ENCODE results near the gene XXYLT1.

DNA sequence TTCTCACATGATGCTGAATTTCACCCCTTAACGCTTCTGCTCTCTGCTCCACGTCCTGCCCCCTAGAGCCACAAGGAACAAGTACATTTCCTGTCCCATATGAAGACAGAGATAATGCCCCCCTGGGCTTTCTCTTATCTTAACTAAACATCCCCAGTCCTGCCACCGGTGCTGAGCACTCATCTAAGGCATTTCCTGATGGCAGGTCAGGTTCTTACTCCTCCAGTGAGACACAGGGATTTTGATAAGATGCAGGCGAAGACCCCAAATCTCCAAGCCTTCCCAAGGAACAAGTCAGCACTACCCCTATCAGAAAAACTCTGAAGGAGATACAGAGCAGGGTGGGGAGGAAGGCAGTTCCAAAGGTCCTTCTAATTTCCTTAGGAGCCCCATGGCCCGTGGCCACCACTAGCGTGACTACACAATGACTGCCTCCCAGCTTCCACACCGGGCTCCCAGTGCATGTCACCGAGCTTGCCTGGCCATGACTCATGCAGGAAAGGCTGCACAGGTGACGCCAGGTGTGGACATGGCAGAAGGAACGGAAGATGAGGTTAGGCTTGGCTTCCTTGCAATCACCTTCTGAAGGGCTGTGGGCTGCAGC, 152.9 kb downstream of the XXYLT1 start:
- TF ChIP-seq CSDE1 (IDR thresholded peaks at IDR 0.05) (no peak), POLR2AphosphoS5 (IDR thresholded peaks at IDR 0.05; ENCODE audit: control insufficient read depth, insufficient read depth, low read depth, low read length) (peak; percentile 89), GABPA (tag; conservative IDR thresholded peaks at IDR 0.05; ENCODE audit: low read depth) (peak; percentile 62), ESRRA (IDR thresholded peaks at IDR 0.05; ENCODE audit: borderline replicate concordance, low read depth) (no peak), ZFX (CRISPR knock-in tag; IDR thresholded peaks at IDR 0.05) (no peak), CEBPB (tag; IDR thresholded peaks at IDR 0.05) (no peak), ZNF589 (CRISPR knock-in tag; IDR thresholded peaks at IDR 0.05; ENCODE audit: low read depth) (no peak), KDM1A (IDR thresholded peaks at IDR 0.05) (peak; percentile 92 to 94), ZNF583 (CRISPR knock-in tag; IDR thresholded peaks at IDR 0.05) (no peak), L3MBTL2 (IDR thresholded peaks at IDR 0.05) (0 out of 2 replicates have a peak, but pooled peaks have one; percentile 41), PML (IDR thresholded peaks at IDR 0.05; ENCODE audit: low read length) (peak; percentile 74)
- TF ChIP-seq, protein P1, sequence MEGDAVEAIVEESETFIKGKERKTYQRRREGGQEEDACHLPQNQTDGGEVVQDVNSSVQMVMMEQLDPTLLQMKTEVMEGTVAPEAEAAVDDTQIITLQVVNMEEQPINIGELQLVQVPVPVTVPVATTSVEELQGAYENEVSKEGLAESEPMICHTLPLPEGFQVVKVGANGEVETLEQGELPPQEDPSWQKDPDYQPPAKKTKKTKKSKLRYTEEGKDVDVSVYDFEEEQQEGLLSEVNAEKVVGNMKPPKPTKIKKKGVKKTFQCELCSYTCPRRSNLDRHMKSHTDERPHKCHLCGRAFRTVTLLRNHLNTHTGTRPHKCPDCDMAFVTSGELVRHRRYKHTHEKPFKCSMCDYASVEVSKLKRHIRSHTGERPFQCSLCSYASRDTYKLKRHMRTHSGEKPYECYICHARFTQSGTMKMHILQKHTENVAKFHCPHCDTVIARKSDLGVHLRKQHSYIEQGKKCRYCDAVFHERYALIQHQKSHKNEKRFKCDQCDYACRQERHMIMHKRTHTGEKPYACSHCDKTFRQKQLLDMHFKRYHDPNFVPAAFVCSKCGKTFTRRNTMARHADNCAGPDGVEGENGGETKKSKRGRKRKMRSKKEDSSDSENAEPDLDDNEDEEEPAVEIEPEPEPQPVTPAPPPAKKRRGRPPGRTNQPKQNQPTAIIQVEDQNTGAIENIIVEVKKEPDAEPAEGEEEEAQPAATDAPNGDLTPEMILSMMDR (IDR thresholded peaks at IDR 0.05 in 2 of 3, conservative IDR thresholded peaks at IDR 0.05 in 1 of 3; ENCODE audit: insufficient read depth in 2 of 3, low read depth in 1 of 3, low read length in 3 of 3): peak; percentile 58 to 71 (median 67)
- TF ChIP-seq, protein P2, sequence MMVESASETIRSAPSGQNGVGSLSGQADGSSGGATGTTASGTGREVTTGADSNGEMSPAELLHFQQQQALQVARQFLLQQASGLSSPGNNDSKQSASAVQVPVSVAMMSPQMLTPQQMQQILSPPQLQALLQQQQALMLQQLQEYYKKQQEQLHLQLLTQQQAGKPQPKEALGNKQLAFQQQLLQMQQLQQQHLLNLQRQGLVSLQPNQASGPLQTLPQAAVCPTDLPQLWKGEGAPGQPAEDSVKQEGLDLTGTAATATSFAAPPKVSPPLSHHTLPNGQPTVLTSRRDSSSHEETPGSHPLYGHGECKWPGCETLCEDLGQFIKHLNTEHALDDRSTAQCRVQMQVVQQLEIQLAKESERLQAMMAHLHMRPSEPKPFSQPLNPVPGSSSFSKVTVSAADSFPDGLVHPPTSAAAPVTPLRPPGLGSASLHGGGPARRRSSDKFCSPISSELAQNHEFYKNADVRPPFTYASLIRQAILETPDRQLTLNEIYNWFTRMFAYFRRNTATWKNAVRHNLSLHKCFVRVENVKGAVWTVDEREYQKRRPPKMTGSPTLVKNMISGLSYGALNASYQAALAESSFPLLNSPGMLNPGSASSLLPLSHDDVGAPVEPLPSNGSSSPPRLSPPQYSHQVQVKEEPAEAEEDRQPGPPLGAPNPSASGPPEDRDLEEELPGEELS (CRISPR knock-in tag; IDR thresholded peaks at IDR 0.05; ENCODE audit: borderline replicate concordance): no peak
- TF ChIP-seq, protein P3, sequence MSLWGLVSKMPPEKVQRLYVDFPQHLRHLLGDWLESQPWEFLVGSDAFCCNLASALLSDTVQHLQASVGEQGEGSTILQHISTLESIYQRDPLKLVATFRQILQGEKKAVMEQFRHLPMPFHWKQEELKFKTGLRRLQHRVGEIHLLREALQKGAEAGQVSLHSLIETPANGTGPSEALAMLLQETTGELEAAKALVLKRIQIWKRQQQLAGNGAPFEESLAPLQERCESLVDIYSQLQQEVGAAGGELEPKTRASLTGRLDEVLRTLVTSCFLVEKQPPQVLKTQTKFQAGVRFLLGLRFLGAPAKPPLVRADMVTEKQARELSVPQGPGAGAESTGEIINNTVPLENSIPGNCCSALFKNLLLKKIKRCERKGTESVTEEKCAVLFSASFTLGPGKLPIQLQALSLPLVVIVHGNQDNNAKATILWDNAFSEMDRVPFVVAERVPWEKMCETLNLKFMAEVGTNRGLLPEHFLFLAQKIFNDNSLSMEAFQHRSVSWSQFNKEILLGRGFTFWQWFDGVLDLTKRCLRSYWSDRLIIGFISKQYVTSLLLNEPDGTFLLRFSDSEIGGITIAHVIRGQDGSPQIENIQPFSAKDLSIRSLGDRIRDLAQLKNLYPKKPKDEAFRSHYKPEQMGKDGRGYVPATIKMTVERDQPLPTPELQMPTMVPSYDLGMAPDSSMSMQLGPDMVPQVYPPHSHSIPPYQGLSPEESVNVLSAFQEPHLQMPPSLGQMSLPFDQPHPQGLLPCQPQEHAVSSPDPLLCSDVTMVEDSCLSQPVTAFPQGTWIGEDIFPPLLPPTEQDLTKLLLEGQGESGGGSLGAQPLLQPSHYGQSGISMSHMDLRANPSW (CRISPR knock-in tag; IDR thresholded peaks at IDR 0.05): no peak

All from K562 (cell line).